Stimulated activated CD4-positive, alpha-beta T cell treated with anti-CD3 and anti-CD28 coated beads, Interleukin-4, amount 100 ng/mL, for 48 hours (primary cell): Measurements from ENCODE around the gene ZNF516.
"Not testable (repeated sequence)": the region's sequence is repeated elsewhere in the genome, so short reads cannot be mapped to it uniquely, and the experiment has no call there.

Experiments
- DNase-seq, 2 donors: peaks; one replicate each; pipeline ENCODE4 v3.0.0-alpha.2; 2020; ENCODE audit warnings: low read depth in 2 of 2

ZNF516 gene

GRCh38 chr18:76490670-76491472, 4.2 kb downstream of the ZNF516 start:
- no peak for DNase-seq

- no peak for DNase-seq
These were observed 5.0 kb downstream of the ZNF516 start for GRCh38 chr18:76490033-76490432.

DNA sequence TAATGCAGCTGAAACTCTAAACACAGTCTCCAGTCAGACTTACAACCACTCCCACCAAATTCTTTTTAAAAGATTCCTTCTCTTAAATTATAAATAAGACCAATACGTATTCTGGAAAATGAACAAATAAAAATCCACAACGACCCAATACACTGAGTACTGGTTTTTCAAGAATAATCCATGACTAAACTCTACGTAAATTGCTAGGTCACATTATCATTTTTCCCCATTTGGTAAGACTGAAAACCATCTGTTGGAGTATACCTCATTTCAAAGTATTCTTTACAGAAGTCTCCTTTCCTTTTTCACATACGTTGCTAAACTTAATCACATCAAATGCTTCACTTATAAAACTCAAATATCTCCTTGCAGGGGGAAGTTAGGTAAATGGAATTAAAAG, 6.0 kb downstream of the ZNF516 start:
- DNase-seq: no peak

- no peak for DNase-seq
These were observed 6.9 kb downstream of the ZNF516 start for GRCh38 chr18:76488190-76488589.

- no peak for DNase-seq
These were observed 7.3 kb downstream of the ZNF516 start for GRCh38 chr18:76487782-76488181.

DNA sequence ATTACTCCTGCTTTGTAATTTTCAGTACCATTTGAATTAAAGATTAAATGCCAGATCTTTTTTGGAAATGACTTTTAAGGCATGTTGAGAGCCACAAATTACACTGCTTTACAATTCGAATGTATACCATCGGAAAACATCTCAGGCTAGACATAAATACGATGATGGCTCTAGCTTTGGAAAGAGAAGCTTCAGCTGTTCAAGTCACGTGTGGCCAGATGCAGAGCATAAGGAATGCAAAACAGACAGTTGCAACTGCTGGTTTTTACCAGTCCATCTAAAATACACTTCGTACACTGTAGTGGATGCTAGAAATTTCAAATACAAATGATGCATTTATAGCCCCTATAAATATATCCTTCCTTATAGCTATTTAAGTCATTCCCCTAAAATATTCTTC, 8.0 kb downstream of the ZNF516 start:
- DNase-seq: no peak

DNA sequence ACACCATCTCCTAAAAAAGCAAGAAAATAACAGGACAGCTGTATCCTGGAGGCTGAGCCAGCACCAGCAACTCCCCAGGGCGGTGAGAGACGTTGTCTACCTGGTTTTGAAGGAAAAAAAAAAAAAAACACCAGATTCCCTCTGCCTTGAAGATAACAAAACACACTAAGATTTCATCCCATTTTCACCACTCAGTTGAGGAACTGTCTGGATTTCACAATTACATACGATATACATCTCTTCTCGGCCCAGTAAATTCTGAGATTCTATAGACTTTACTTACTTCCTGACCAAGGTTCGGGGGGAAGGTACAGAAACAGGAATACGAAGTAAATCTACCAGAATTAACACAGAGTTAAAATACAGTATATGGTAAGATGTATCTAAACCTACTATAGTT, 8.5 kb downstream of the ZNF516 start:
- no peak for DNase-seq

- DNase-seq: no peak
These were observed 9.0 kb downstream of the ZNF516 start for GRCh38 chr18:76486038-76486437.

DNA sequence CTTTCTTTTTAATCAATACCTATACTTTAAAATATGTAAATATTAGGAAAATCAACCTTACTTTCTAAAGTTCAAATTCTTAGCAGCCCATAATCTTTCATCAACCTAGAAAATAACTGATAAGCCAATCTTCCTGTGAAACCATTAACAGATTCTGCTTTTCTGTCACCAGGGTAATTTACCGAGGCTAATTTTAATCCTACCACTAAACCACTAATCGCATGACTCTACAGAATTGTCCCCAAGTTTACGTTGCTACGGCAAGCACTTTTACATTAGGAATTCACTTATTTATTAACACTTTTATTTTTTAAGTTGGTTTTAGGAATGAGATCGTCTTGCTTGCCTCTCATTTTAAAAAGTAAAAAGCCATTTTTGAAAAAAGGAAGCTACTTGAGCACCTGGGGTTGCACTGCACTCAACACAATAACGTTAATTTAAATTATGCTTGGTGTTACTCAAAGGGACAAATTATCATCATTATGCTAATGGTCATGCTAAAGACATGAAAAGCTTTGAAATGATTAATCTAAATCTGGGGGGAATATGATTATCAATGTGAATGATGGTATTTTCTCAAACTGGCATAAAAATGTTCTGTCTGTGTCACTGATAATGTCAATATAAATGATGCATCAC, 10.2 kb downstream of the ZNF516 start:
- DNase-seq: no peak

- DNase-seq: no peak
These were observed 11.3 kb downstream of the ZNF516 start for GRCh38 chr18:76483780-76484179.

DNA sequence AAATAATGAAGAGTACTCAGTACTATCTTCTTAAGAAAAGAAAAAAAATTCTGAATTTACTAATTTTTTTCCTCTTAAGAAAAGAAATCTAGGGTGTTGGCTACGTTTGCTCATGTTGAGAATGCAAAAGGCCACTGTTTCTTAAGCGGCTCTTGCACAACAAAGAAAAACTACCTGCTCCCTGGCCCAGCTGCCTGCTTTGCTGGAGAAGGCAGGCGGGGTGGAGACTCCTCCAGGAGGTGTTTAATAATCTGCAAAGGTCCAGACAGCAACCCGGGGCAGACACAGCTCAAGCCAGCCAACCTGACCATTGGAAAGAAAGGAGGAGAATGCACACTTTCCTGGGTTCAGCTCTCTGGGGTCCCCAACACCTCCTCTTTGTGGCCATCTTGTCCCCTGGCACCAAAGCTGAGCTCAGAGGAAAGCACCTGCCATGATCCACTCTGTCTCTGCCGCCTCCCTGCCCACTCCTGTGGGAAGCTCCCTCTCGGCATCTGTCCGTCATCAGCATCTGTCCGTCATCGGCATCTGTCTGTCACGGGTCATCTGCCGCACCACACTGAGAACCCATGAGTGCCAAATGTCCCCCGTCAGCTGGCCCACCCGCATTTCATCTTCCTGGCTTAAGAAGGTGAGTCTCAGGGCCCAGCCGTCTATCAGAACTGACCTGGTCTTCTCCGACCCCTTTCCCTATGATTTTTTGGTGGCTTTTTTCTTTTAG, 11.9 kb downstream of the ZNF516 start:
- no peak for DNase-seq

- no peak for DNase-seq
These were observed 12.8 kb downstream of the ZNF516 start for GRCh38 chr18:76482267-76482666.

DNA sequence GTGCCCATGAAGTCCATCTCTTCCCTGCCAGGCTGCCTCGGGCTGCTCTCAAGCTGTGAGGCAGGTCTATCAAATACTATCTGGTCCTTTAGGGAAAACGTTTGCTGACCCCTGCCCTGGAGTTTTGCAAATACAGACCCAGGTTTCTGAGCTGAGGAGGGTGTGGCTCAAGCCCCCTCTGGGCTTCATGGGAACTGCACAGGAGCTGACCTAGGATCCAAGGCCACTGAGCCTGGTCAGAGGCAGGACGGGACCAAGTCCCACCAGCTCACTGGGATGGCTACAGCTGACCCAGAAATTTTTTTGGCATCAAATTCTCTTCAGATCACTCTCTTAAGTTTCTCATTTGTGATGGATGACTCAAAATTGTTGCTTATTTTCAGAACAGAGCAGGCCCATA, 14.1 kb downstream of the ZNF516 start:
- no peak for DNase-seq

DNA sequence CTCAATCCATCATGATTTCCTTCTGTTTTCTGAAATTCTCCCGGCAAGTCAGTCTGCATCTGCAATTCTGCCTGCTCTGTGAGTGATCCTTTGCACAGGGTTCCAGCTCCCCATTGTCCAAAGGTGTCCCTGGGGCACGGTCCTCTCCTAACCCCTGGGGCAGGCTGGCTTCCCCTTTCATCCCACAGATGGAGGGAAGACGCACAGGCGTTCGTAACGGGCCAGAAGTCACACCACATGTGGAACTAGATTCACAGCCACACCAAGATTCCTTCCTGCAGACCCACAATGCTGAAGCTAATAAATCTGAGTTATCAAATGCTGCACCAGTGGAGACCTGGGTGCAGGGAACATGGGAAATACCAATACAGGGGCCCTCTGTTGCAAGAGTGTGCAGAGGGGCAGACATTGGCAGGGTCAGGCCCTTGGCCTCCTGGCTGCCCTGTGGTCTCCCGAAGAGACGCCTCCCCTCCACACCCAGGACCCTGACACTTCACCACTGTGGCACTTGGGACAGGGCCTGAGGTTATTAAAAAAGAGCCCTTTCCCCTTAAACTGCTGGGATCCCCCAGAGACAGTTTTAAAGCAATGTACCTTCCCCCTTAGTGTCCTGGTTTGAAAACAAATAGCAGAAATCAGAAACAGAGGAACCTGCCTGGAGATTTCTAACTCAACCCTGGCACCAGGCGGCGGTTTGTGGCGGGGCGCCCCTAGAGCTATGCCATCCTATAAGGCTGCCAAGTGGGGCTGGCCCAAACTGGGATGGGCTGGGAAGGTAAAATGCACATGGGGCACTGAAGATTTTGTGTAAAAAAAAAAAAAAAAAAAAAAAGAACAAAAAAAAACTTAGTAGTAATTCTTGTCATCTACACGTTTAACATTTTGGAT, 15.4 kb downstream of the ZNF516 start:
- no peak for DNase-seq

- no peak for DNase-seq
These were observed 18.1 kb downstream of the ZNF516 start for GRCh38 chr18:76476665-76477561.

GRCh38 chr18:76475450-76476194, 19.4 kb downstream of the ZNF516 start:
- no peak for DNase-seq

DNA sequence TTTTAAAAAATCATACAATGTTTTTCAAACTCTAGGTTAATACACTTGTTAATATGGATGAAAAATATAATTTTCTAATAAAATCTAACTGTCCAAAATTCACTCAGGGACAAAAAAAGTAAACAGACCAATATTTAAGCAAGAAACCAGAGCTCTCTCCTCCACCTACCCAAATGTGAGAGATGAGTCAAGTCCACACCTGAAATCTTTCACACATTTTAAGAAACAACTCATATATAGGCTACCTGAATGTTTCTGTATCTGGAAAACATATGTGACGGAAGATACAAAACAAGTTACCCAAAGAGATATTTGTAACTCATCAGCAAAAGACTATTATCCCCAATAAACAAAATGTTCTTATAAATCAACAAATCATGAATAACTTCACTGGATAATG, 20.2 kb downstream of the ZNF516 start:
- no peak for DNase-seq

DNA sequence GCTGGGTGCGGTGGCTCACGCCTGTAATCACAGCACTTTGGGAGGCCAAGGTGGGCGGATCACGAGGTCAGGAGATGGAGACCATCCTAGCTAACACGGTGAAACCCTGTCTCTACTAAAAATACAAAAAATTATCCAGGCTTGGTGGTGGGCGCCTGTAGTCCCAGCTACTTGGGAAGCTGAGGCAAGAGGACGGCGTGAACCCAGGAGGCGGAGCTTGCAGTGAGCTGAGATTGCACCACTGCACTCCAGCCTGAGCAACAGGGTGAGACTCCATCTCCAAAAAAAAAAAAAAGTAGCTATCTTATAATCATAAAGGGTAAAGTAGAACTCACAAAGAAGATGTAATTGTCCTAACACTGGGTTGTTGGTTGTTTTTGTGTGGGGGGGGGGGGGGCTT, 21.5 kb downstream of the ZNF516 start:
- not testable (repeated sequence) for DNase-seq

DNA sequence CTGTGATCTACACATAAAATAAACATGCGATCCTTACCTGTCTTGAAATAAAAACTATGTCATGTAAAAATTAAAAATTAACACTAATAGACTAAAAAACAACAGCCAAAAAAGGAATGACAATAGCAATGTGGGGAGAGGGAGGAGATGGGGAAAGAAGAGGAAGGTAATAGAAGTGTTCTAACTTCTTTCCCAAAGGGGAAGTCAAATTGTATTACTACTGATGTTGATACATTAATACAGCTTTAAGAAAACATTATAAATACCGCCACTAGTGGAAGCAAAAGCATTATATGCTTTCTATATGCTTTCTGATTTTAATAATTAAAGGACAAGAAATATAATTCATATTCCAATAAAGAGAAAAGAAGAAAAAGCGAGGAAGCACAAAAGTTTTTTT, 22.2 kb downstream of the ZNF516 start:
- no peak for DNase-seq

GRCh38 chr18:76471593-76471992, 23.4 kb downstream of the ZNF516 start:
- DNase-seq: no peak
